Endothelial cell of hepatic sinusoid (primary cell): ENCODE results near the gene SAMD4B.

Experiments
- in situ Hi-C: cut with HindIII; loops from 2 replicates; pipeline ENCODE4 v1.10.0; 2017; ENCODE audit warnings: low sequenced_read_pairs

The SAMD4B gene

DNA sequence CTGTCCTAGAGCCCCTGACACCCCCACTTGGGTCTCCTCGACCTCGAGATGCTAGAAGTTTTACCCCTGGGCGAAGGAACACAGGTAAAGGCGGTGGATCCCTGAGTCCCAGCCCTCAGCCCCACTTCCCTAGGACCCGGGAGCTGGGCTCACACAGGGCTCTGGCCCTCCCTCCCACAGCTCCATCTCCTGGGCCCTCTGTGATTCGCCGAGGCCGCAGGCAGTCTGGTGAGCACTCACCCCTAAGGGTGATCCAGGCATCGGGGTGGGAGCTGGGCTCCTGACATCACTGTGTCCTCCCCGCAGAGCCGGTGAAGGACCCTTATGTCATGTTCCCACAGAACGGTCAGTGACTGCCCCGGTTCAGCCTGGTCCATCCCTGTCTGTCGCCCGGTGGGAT is 78.5 kb downstream of the SAMD4B start:
- in situ Hi-C loops, result no loop called here

DNA sequence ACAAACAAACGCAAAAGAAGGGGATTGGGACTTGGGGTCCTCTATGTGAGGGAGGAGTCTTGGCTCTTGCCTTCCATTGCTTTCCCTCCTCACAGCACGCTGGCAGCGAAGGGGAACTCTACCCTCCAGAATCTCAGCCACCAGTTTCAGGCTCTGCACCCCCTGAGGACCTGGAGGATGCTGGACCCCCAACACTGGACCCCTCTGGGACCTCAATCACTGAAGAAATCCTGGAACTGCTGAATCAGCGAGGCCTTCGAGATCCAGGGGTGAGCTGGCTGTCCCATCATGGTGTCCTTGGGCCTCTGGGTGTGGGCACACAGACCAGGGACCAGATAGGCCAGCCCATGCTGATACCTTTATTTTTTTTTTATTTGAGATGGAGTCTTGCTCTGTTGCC is 79.8 kb downstream of the SAMD4B start:
- in situ Hi-C loops, result no loop called here

DNA sequence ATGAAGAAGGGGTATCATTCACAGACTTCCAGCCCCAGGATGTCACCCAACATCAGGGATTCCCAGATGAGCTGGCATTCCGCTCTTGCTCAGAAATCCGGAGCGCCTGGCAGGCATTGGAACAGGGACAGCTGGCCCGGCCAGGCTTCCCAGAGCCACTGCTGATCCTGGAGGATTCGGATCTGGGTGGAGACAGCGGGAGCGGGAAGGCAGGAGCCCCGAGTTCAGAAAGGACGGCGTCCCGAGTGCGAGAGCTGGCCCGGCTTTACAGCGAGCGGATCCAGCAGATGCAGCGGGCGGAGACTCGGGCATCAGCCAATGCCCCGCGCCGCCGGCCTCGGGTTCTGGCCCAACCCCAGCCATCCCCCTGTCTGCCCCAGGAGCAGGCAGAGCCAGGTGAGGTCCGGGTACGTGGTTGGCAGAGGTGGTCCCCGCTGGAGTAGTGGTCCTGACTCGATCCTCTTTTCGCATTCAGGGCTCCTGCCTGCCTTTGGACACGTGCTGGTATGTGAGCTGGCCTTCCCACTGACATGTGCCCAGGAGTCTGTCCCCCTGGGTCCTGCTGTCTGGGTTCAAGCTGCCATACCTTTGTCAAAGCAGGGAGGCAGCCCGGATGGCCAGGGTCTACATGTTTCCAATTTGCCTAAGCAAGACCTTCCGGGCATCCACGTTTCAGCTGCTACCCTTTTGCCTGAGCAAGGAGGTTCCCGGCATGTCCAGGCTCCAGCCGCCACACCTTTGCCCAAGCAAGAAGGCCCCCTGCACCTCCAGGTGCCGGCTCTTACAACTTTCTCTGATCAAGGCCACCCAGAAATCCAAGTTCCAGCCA is 81.3 kb downstream of the SAMD4B start:
- in situ Hi-C loops, result no loop called here

DNA sequence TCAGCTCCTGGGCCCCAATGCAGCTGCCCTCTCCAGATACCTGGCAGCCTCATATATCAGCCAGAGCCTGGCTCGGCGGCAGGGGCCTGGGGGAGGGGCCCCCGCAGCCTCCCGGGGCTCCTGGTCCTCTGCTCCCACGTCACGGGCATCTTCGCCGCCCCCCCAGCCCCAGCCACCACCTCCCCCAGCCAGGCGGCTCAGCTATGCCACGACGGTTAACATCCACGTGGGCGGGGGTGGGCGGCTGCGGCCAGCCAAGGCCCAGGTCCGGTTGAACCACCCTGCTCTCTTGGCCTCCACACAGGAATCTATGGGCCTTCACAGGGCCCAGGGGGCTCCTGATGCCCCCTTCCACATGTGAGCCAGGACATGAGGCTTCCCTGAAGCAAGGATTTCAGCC is 82.7 kb downstream of the SAMD4B start:
- in situ Hi-C loops, result no loop called here

DNA sequence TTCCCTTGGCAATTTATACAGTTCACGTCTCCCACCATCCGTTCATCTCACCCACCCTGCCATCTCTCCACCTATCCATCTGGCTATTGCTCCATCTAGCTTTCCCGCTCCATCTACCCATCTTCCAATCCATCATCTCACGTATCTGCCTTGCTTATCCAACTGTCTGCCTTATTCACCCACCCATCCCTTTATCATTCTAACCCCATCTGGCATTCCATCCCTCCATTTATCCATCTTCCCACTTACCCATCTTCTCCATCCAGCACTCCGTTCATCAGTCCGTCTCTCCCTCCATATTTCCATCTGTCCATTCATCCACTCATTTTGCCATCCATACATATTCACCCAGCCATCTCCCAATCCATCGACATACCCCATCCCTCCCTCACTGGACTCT is 83.5 kb downstream of the SAMD4B start:
- in situ Hi-C loops, result no loop called here

DNA sequence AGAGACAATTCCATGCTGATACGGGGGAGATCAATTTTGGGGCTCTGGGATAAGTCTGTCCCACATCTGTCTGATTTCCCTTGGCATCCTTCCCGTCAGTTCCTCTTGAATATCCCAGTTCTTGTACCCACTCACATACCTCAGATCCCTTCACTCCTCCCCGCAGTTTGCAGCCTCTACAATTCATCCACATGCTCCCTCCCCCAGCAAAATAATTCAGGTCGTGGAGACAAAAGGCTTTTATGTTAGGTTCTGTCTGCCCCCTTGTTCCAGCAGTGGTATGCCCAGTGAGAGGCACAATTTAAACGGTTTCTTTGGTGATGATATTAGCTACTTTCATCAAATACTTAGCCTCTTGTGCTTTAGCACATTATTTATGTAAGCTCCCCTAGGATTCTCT is 83.9 kb downstream of the SAMD4B start:
- in situ Hi-C loops, result no loop called here

DNA sequence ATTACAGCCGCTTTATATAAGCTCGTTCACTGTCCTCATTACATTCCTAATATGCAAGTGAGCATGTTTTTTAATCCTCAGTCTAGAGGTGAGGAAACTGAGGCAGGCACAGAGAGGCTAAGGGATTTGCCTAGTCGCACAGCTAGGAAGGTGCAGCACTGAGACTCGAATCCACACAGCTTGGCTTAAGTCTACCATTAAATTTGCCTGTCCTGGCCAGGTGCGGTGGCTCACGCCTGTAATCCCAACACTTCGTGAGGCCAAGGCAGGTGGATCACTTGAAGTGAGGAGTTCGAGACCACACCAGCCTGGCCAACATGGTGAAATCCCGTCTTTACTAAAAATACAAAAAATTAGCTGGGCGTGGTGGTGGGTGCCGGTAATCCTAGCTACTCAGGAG is 85.5 kb downstream of the SAMD4B start:
- in situ Hi-C loops, result no loop called here

DNA sequence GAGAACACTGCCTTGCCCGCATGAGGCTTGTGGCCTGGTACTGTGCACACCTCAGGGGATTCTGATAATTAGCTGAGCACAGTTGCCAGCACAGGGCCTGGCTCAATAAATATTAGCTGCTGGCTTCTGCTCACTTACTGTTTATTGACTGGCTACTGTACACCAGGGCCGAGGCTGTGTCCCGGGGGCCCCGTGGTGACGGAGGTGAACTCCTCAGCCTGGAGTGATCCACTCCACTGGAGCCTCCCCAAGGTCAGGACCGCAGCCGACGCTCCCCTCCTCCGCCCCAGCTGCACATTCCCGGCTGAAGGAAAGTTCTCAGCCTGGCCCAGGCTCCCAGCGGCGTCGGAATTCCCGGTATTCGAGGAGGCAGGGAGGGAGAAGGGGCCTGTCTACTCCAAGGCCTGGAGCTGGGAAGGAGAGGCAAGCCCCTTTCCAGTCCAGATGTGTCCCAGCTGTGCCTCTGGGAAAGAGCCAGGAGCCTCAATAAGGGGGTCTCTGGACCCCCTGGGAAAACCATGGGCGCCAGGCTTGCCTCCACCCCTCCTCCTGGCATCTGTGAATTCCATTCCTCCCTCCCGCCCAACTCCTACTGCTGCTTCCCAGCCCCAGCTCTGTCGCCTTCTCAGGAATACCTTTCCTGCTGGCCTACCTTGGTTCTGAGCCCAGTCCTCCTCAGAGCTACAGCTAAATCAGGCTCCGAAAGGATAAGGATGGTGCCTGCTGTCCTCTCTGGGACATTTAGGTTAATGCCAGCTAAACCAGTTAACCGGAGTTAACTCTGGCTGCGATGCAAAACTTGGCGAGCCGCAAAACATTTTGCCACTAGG is 86.3 kb downstream of the SAMD4B start:
- in situ Hi-C loops, result no loop called here

DNA sequence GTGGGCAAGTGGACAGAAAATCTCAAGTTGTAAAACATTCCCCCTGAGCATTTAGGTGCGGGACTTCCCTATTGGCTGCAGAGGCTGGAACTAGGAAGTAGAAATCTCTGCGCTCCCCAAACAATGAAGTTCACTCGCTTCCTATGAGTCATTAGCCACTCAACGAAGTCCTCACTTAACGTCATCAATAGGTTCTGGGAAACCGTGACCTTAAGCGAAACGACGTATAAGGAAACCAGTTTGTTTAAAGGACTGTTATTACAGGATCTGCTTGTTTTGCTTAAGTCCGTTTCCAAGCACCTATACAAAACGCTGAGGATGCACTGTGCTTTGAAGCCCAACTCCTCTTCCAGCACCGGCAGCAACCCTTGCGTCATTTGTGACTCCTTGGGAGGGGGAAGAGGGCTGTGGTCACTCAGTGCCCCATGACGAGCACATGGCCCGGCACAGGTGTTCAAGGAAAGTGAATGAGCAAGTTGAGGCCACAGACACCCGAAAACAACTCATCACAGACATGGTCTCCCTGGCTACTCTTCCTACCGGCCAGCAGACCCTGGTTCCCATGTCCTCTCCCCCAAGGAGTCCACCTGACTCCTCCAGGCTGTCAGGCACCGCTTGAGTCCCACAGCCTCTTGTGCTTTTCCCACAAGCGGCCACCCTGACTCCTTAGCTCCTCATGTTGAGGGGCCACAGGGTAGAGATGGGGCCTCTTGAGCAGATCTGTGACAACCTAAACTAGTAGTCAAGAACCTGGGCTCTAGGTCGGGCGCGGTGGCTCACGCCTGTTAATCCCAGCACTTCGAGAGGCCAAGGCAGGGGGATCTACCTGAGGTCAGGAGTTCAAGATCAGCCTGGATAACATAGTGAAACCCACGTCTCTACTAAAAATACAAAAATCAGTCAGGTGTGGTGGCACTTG is 88.7 kb downstream of the SAMD4B start:
- in situ Hi-C loops, result no loop called here

DNA sequence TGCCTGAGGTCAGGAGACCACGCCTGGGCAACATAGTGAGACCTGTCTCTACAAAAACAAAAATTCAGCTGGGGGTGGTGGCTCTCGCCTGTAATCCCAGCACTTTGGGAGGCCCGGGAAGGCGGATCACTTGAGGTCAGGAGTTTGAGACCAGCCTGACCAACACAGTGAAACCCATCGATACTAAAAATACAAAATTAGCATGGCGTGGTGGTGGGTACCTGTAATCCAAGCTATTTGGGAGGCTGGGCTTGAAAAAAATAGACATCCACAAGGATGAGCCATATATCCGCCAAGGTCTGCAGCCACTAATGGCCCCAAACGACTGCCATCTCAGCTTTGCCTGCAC is 90.4 kb downstream of the SAMD4B start:
- in situ Hi-C loops, result no loop called here

DNA sequence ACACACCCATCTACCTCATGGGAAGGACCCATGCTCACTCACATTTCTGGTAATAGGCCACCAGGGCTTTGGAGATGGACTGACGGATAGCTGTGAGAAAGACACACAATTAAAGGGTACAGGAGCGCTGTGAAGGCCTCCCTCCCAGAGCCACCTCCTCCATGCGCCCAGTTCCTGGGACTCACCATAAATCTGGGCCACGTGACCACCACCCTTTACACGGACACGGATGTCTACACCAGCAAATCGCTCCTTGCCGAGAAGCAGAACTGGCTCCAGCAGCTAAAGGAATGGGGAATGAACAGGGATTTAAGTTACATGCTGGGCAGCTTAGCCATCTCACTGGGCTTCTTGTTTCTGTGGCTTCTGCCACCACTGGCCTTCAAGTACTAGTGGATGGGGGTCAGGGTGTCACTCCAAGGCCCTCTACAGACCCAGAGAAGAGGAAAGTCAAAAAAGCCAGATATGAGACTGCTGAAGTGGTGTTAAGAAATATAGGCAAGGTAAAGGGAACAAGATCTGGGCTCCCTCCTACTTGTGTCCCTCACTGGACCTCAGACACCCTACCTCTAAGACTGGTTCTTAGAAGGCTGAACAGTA is 91.4 kb downstream of the SAMD4B start:
- in situ Hi-C loops, result no loop called here

DNA sequence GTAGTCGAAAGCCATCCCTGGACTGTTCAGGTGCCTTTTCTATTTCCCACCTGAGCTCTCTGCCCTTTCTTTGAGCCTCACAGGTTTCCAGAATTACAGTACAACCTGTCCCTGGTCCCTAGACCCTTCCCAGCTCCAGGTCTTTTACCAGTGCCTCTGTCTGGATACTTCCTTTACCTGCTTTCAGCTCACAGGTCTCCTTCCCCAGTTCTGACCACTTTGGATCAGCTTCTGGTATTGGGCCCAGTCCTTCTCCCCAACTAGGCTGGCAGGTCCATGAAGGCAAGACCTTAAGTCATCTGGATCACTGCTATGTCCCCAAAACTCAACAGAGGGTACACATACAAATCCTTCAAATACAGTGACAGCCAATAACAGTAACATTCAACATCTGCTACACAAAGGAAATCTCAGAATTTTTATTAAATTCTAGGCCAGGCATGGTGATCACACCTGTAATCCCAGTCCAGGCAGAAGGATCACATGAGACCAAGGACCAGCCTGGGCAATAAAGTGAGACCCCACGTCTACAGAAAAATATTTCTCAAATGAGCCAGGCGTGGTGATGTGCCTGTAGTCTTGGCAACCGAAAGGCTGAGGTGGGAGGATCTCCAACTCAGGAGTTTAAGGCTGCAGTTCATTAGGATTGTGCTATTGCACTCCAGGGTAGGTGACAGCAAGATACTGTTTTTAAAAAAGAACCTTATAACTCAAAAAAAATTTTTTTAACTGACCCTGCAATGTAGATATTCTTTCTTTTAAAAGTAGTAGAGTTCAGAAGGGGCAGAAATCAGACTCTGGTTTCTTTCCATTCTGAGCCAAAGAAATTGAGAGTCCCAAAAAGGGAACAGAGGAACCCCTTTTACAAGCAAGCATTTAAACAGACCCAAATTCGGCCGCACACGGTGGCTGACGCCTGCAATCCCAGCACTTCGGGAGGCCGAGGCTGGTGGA is 92.2 kb downstream of the SAMD4B start:
- in situ Hi-C loops, result no loop called here
